Pulmonary artery endothelial cell (primary cell): ENCODE measurements around the gene FMO4. TPM values are rescaled to one million over a fixed set of nuclear protein-coding genes. Genes with fewer than 3 reads are reported as not detected.
"Not testable (repeated sequence)": the region's sequence is repeated elsewhere in the genome, so short reads cannot be mapped to it uniquely, and the experiment has no call there.

Source experiments
- DNase-seq: peaks from one replicate; pipeline ENCODE4 v3.0.0-alpha.2; 2011; ENCODE audit warnings: low read depth, low spot score
- total RNA-seq: library from RNA; depleted of rRNA; stranded (reverse); fragments of >200 nt; gene quantifications from 2 replicates; pipeline ENCODE4 v1.2.3, GENCODE V29; 2014

Gene FMO4
- 0.86 and 0.88 TPM in 2 replicates for total RNA-seq

GRCh38 chr1:171313835-171314320, at the start of gene FMO4:
Gene FMO4 (plus strand): TSS chr1:171314183. CDS start chr1:171319826, 5,643 bp downstream.
- DNase-seq: peak; percentile 97

DNA sequence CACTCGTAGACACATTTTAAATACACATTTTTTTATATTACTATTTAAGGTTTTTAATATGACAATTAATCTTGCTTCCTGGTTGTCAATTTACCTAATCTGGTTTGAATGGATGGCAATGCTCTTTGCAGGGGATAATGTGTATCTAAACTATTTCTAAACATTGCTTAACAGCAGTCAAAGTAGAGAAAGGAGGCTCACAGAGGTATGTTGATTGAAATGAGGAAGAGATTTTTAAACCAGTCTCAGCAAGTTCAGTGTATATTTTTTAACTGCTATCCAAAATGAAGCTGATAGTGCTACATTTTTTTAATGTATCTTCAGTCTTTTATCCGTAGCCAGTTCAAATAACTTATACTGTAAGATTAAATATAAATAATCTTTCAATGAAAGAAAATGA, 48.3 kb upstream of the FMO4 start:
- DNase-seq: no peak

- no peak for DNase-seq
These were observed 47.1 kb upstream of the FMO4 start for GRCh38 chr1:171266930-171267329.

- no peak for DNase-seq
These were observed 46.6 kb upstream of the FMO4 start for GRCh38 chr1:171267391-171267790.

GRCh38 chr1:171270806-171271205, 43.2 kb upstream of the FMO4 start:
- DNase-seq: no peak

GRCh38 chr1:171277534-171277933, 36.4 kb upstream of the FMO4 start:
- no peak for DNase-seq

DNA sequence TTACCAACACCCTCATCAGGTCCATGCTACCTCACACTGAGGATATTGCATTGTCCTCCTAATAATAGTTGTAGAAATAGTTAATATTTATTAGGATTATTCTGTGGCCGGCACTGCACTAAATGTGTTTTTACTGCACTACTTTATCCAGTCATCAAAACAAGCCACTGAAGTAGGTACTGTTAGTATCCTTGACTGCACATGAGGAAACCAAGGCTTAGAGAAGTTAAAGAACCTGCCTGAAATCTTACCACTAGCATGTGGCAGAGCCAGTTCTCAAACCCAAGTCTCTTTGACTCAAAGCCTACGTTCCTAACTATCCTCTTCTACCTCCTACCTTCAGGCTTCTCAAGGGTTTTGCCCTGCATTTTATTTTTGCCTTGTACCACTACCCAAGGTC, 34.7 kb upstream of the FMO4 start:
- DNase-seq: no peak

DNA sequence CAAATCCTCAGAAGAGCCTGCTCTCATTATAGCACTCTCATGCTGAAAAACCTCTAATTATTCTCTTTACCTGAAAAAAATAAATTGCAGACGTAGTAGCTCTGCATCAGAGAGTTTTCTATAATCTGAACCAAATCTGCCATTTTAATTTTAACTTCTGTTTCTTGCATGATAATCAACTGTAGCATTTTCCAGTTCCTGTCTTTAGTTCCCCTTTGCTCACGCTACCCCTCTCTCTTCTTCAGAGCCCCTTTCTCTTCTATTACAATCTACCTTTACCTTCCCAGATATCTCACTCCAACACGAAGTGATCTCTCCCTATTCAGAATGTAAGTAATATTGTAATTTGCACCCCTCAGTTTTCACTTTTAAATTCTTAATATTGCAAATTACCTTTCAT, 34.3 kb upstream of the FMO4 start:
- no peak for DNase-seq

- DNase-seq: no peak
These were observed 33.4 kb upstream of the FMO4 start for GRCh38 chr1:171280599-171280998.

GRCh38 chr1:171286032-171286705, 27.8 kb upstream of the FMO4 start:
- DNase-seq: no peak

GRCh38 chr1:171290621-171291020, 23.4 kb upstream of the FMO4 start:
- DNase-seq: no peak

GRCh38 chr1:171292799-171293198, 21.2 kb upstream of the FMO4 start:
- DNase-seq: no peak

GRCh38 chr1:171295383-171295782, 18.6 kb upstream of the FMO4 start:
- not testable (repeated sequence) for DNase-seq

DNA sequence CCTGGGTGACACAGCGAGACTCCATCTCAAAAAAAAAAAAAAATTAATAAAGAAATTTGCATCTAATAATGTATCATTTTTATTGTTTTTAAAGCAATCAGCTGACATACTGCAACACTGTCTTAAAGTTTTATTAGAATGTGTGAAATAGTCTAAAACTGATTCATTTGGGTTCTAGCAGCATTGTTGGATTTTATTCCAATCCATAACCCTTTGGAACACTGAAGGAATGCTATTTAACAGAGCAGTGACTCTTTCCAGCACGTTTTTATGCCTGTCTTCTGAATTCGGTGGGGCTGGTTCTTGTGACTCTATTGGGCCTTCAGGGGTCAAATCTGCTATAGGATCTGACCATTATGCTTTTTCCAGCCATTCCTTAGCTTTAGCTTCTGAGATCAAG, 18.2 kb upstream of the FMO4 start:
- DNase-seq: no peak

- no peak for DNase-seq
These were observed 17.1 kb upstream of the FMO4 start for GRCh38 chr1:171296897-171297296.

DNA sequence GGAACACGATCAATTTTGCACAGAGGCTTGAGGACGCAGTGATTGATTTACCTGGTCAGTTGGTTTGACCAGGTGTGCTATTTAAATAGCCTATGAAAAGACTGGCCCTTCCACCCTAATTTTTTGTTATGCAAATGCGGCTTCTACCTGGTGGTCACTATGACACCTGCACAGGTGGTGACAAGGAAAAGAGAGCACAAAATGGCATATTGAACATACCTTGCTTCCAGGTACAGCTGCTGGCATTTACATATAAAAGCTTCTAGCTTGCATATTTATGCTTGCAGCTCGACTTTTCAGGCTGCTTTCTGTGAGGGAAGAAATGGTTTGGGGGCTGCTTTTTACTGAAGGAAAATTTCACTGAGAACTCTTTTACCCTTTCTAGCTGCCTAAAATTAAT, 15.3 kb upstream of the FMO4 start:
- DNase-seq: no peak

DNA sequence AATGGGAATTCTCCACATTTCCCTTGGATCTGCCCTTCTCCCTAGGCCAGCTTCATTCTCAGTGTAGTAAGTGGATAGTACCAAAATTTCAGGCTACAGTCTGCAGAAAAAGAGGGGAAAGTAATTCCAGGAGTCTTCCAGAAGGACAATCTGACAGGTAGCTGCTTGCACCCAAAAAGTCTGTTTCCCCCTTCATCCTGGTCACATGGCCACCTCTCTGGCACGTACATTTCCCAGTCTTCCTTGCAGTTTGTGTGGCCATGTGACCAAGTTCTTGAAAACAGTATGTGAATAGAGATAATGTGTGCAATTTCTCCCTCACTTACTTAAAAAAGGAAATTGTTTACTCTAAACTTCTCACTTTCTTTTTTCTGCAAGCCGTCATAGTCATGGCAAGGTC, 14.6 kb upstream of the FMO4 start:
- no peak for DNase-seq

DNA sequence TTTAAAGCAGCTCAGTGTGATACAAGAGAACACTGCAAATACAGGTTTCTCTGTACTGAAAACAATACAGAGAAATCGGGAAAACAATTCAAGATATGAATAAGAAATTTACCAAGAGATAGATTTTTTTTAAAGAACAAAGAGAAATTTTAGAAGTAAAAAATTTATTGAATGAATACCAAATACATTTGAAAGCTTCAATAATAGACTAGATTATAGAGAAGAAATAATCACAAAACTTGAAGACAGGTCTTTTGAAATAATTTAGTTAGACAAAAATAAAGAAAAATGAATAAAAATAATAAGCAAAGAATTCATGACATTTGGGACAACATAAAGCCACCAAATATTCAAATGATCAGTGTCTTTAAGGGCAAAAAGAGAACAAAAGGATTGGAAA, 13.6 kb upstream of the FMO4 start:
- DNase-seq: no peak

DNA sequence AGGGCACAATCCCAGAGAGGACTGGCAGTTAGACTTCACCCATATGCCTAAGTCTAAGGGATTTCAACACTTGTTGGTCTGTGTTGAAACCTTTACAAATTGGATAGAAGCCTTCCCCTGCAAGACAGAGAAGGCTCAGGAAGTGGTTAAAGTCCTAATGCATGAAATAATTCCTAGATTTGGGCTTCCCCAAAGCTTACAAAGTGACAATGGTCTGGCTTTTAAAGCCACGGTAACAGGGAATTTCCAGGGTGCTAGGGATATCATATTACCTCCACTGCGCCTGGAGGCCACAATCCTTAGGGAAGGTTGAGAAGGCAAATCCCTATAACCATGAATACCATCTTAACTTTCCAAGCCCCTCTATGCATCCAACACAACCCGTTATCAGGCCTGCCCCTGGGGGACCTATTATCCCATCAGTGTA, 3.3 kb upstream of the FMO4 start:
- DNase-seq: no peak

DNA sequence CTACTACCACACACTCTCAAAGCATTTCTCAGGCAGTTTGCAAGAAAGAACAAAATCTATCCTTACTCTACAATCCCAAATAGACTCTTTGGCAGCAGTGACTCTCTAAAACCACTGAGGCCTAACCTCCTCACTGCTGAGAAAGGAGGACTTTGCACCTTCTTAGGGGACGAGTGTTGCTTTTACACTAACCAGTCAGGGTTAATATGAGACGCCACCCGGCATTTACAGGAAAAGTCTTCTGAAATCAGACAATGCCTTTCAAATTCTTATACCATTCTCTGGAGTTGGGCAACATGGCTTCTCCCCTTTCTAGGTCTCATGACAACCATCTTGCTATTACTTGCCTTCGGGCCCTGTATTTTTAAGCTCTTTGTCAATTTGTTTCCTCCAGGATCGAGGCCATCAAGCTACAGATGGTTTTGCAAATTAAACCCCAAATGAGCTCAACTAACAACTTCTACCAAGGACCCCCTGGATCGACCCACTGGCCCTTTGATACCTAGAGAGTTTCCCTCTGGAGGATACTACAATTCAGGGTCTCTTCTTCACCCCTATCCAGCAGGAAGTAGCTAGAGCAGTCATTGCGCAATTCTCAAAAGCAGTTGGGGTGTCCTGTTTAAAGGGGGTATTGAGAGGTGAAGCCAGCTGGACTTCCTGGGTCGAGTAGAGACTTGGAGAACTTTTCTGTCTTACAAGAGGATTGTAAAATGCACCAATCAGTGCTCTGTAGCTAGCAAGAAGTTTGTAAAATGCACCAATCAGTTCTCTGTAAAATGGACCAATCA, 2.0 kb upstream of the FMO4 start:
- no peak for DNase-seq

- DNase-seq: no peak
These were observed 606 bp upstream of the FMO4 start for GRCh38 chr1:171313319-171313834.

- DNase-seq: no peak
These were observed 15.3 kb downstream of the FMO4 start for GRCh38 chr1:171329251-171329650.
